Measurements from ENCODE around the gene SASH1. TPM values are rescaled to one million over a fixed set of nuclear protein-coding genes. Genes with fewer than 3 reads are reported as not detected.

SASH1 gene
- total and polyA plus RNA-seq, 2 experiments from 2014 or later = 69.1 to 99.0 TPM

GRCh38 chr6:148445116-148445515 lies 102.5 kb downstream of the SASH1 start:
- no peak overlapping the region for H3K4me3 ChIP-seq
- H3K9me2 ChIP-seq (ENCODE audit: insufficient read depth) = no peaks in the 10 kb centered on the region
- DNase-seq = no peak
- H3K9me3 ChIP-seq (ENCODE audit: low read depth) = no peaks in the 10 kb centered on the region
- H2AFZ ChIP-seq = no peak overlapping the region
- no peak overlapping the region for H3K9ac ChIP-seq
- peaks cover 38% of the 10 kb centered on the region for H3K4me1 ChIP-seq (ENCODE audit: insufficient read depth)
- in situ Hi-C loops (cut with MboI) = no loop called here
- no peaks in the 10 kb centered on the region; the same call in 1 of the 2 replicates for H4K20me1 ChIP-seq (ENCODE audit: insufficient read depth)
- H3K4me2 ChIP-seq (ENCODE audit: unreplicated experiment) = peak overlapping the region; percentile 35
- peak overlapping the region; percentile 2; the same call in 1 of the 2 replicates for H3K27ac ChIP-seq
- peaks cover 66% of the 10 kb centered on the region for H3K79me2 ChIP-seq (ENCODE audit: insufficient read depth)
- H3K27me3 ChIP-seq (replicated peaks; ENCODE audit: insufficient read depth) = no peaks in the 10 kb centered on the region
- peaks cover 21% of the 10 kb centered on the region; the same call in 1 of the 2 replicates for H3K36me3 ChIP-seq (ENCODE audit: low read depth)
- peaks cover 47% of the 10 kb centered on the region for H3F3A ChIP-seq (ENCODE audit: insufficient read depth)
- no peak for TF ChIP-seq EZH2phosphoT487 (IDR thresholded peaks at IDR 0.05; ENCODE audit: insufficient read depth, low read depth)
- no peak for TF ChIP-seq EZH2 (IDR thresholded peaks at IDR 0.05; ENCODE audit: insufficient read depth, poor library complexity, severe bottlenecking)
- 88% methylated on average over 6 of the region's 6 CpGs for WGBS, 2 experiments (ENCODE audit: low coverage in 1 of 2, low lambda C conversion rate in 2 of 2, missing lambda C conversion rate in 2 of 2)

- Histone ChIP-seq H3K4me2 (ENCODE audit: unreplicated experiment) (peak overlapping the region; percentile 35), H3K79me2 (ENCODE audit: insufficient read depth) (peaks cover 68% of the 10 kb centered on the region), H3K27me3 (replicated peaks; ENCODE audit: insufficient read depth) (no peaks in the 10 kb centered on the region), H3K4me3 (no peak overlapping the region), H3K36me3 (ENCODE audit: low read depth) (peaks cover 21% of the 10 kb centered on the region; the same call in 1 of the 2 replicates), H3K9me2 (ENCODE audit: insufficient read depth) (no peaks in the 10 kb centered on the region), H2AFZ (no peak overlapping the region), H3K9ac (no peak overlapping the region), H3K27ac (peak overlapping the region; percentile 2; the same call in 1 of the 2 replicates), H3K9me3 (ENCODE audit: low read depth) (no peaks in the 10 kb centered on the region), H4K20me1 (ENCODE audit: insufficient read depth) (no peaks in the 10 kb centered on the region; the same call in 1 of the 2 replicates), H3F3A (ENCODE audit: insufficient read depth) (peaks cover 42% of the 10 kb centered on the region), H3K4me1 (ENCODE audit: insufficient read depth) (peaks cover 33% of the 10 kb centered on the region)
- in situ Hi-C loops (cut with MboI) = no loop called here
- 53 to 56% methylated on average over 6 of the region's 6 CpGs for WGBS, 2 experiments (ENCODE audit: low coverage in 1 of 2, low lambda C conversion rate in 2 of 2, missing lambda C conversion rate in 2 of 2)
- DNase-seq = peak; percentile 68
- TF ChIP-seq EZH2 (IDR thresholded peaks at IDR 0.05; ENCODE audit: insufficient read depth, poor library complexity, severe bottlenecking) = no peak
- TF ChIP-seq EZH2phosphoT487 (IDR thresholded peaks at IDR 0.05; ENCODE audit: insufficient read depth, low read depth) = no peak
Measured at GRCh38 chr6:148445620-148446019, 103.0 kb downstream of the SASH1 start.

- no peaks in the 10 kb centered on the region for H3K9me2 ChIP-seq (ENCODE audit: insufficient read depth)
- no peak overlapping the region for H2AFZ ChIP-seq
- H3K27ac ChIP-seq = no peak overlapping the region
- H3K4me2 ChIP-seq (ENCODE audit: unreplicated experiment) = no peak overlapping the region
- H3K9me3 ChIP-seq (ENCODE audit: low read depth) = no peaks in the 10 kb centered on the region
- H3K27me3 ChIP-seq (replicated peaks; ENCODE audit: insufficient read depth) = no peaks in the 10 kb centered on the region
- H3K9ac ChIP-seq = no peak overlapping the region
- WGBS, 2 experiments (ENCODE audit: low coverage in 1 of 2, low lambda C conversion rate in 2 of 2, missing lambda C conversion rate in 2 of 2) = 96 to 97% methylated on average over 3 of the region's 3 CpGs
- H3K36me3 ChIP-seq (ENCODE audit: low read depth) = peaks cover 24% of the 10 kb centered on the region; the same call in 1 of the 2 replicates
- DNase-seq = no peak
- H3F3A ChIP-seq (ENCODE audit: insufficient read depth) = peaks cover 32% of the 10 kb centered on the region
- peaks cover 23% of the 10 kb centered on the region for H3K4me1 ChIP-seq (ENCODE audit: insufficient read depth)
- TF ChIP-seq EZH2phosphoT487 (IDR thresholded peaks at IDR 0.05; ENCODE audit: insufficient read depth, low read depth) (no peak), EZH2 (IDR thresholded peaks at IDR 0.05; ENCODE audit: insufficient read depth, poor library complexity, severe bottlenecking) (no peak)
- no peak overlapping the region for H3K4me3 ChIP-seq
- H3K79me2 ChIP-seq (ENCODE audit: insufficient read depth) = peaks cover 79% of the 10 kb centered on the region
- no peaks in the 10 kb centered on the region; the same call in none of the 2 replicates for H4K20me1 ChIP-seq (ENCODE audit: insufficient read depth)
- in situ Hi-C loops (cut with MboI) = no loop called here
Measured at GRCh38 chr6:148446681-148447080, 104.0 kb downstream of the SASH1 start.

- Histone ChIP-seq H3K79me2 (ENCODE audit: insufficient read depth) (peaks cover 88% of the 10 kb centered on the region), H3K9me2 (ENCODE audit: insufficient read depth) (no peaks in the 10 kb centered on the region)
Measured at GRCh38 chr6:148447521-148448230, 105.0 kb downstream of the SASH1 start.

More at GRCh38 chr6:148447521-148448230, 105.0 kb downstream of the SASH1 start:
- Histone ChIP-seq H3K4me2 (ENCODE audit: unreplicated experiment) (no peak overlapping the region), H3K4me1 (ENCODE audit: insufficient read depth) (peaks cover 13% of the 10 kb centered on the region), H2AFZ (no peak overlapping the region), H3K9me3 (ENCODE audit: low read depth) (no peaks in the 10 kb centered on the region), H4K20me1 (ENCODE audit: insufficient read depth) (no peaks in the 10 kb centered on the region; the same call in none of the 2 replicates), H3K27ac (no peak overlapping the region), H3K36me3 (ENCODE audit: low read depth) (peaks cover 24% of the 10 kb centered on the region; the same call in 1 of the 2 replicates), H3K27me3 (replicated peaks; ENCODE audit: insufficient read depth) (no peaks in the 10 kb centered on the region), H3K9ac (no peak overlapping the region), H3F3A (ENCODE audit: insufficient read depth) (peaks cover 22% of the 10 kb centered on the region), H3K4me3 (no peak overlapping the region)
- TF ChIP-seq EZH2phosphoT487 (IDR thresholded peaks at IDR 0.05; ENCODE audit: insufficient read depth, low read depth) (no peak), EZH2 (IDR thresholded peaks at IDR 0.05; ENCODE audit: insufficient read depth, poor library complexity, severe bottlenecking) (no peak)
- DNase-seq = no peak
- WGBS, 2 experiments (ENCODE audit: low coverage in 1 of 2, low lambda C conversion rate in 2 of 2, missing lambda C conversion rate in 2 of 2) = 97 to 98% methylated on average over 9 to 12 of the region's 12 CpGs
- in situ Hi-C loops (cut with MboI) = no loop called here

Data from GM23248 (cell line).